GM20000 (cell line): ENCODE measurements around the gene SLC9A1.

Source experiments
- DNase-seq: peaks from one replicate; pipeline ENCODE4 v3.0.0; 2012; ENCODE audit warnings: low spot score
- TF ChIP-seq, protein P1 (sequence below): IDR thresholded peaks from 2 replicates; pipeline ENCODE4 v1.5.1; 2012; ENCODE audit warnings: mild to moderate bottlenecking, control low read depth; ENCODE audit errors: extremely low read depth, missing control alignments

Gene SLC9A1

DNA sequence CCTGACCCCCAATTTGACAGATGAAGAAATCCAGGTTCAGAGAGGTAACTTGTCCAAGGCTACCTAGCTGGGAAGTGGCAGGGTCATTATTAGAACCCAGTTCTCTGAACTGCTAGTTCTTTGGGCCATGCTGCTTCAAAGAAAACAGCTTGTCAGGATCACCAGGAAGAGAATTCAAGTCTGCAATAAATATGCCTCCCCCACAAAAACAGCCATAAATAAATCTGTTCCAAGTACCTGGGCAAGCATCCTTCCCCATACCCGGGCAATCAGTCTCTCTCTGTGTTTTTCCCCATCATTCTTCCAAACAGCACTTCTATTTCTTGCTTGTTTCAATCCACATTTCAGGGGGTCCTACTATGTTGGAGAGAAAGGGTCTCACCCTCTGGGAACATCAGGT is 34.1 kb downstream of the SLC9A1 start:
- no peak for DNase-seq
- TF ChIP-seq, protein P1, sequence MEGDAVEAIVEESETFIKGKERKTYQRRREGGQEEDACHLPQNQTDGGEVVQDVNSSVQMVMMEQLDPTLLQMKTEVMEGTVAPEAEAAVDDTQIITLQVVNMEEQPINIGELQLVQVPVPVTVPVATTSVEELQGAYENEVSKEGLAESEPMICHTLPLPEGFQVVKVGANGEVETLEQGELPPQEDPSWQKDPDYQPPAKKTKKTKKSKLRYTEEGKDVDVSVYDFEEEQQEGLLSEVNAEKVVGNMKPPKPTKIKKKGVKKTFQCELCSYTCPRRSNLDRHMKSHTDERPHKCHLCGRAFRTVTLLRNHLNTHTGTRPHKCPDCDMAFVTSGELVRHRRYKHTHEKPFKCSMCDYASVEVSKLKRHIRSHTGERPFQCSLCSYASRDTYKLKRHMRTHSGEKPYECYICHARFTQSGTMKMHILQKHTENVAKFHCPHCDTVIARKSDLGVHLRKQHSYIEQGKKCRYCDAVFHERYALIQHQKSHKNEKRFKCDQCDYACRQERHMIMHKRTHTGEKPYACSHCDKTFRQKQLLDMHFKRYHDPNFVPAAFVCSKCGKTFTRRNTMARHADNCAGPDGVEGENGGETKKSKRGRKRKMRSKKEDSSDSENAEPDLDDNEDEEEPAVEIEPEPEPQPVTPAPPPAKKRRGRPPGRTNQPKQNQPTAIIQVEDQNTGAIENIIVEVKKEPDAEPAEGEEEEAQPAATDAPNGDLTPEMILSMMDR, result no peak

DNA sequence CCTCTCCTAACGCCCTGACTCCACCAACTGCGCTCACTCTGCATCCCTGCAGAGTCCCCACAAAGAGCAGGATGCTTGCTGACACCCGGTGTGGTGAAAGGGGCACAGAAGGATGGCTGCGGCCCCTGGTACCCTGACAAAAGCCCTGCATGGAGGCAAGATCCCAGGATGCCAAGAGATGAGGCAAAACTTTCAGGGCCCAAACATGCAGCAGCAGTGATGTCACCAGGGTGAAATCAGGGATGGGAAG is 36.6 kb downstream of the SLC9A1 start:
- DNase-seq, result no peak
- TF ChIP-seq, protein P1, result no peak

DNA sequence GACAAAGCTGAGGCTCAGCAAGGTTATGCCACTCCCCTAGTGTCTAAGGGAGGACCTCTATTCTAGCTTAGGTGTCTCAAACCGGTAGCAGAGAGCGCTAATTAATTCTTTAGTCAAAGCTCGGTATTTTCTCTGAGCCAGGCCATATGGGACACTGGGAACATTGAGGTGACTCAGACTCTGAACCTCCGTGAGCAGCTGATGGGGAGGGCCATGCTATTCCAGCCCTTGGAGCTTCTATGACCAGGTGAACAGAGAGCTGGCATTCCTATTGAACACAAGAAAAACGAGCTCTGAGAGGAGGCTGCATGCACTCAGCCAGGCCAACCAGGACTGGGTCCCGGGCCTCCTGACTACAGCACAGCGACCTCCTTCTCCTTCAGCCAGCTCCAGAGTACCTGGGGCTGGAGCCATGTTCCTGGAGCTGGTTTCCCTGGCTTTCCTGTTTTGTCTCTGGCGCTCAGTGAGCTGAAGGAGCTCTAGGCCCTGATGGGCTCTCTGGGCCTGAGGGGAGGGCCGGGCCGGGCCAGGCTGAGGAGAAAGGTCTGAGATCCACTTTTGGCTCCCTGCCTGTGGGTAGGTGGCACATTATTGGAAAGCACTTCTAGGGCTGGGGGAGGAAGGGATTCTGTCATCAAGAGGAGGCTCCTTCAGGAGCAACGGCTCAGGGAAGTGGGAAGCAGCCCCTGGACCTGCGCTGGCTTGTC is 37.0 kb downstream of the SLC9A1 start:
- TF ChIP-seq, protein P1, result no peak
- DNase-seq, result no peak

DNA sequence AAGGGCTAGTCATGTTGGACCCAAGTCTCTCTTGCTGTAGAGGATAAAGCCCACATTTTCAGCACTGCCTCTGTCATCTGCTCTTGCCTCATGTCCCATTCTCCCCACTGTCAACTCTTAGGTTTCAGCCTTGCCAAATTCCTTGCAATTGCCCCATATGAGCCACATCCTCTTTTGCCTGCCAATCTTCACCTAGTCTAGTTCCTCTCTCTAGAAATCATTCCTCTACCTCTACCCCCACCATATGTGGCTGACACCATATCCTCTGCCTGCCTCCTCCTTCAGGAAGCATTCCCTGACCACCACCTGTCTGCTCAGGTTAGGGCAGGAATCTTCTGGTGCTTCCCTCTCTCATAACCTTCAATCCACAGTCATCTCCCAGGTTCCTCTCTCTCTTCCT is 38.2 kb downstream of the SLC9A1 start:
- DNase-seq, result no peak
- TF ChIP-seq, protein P1, result no peak

DNA sequence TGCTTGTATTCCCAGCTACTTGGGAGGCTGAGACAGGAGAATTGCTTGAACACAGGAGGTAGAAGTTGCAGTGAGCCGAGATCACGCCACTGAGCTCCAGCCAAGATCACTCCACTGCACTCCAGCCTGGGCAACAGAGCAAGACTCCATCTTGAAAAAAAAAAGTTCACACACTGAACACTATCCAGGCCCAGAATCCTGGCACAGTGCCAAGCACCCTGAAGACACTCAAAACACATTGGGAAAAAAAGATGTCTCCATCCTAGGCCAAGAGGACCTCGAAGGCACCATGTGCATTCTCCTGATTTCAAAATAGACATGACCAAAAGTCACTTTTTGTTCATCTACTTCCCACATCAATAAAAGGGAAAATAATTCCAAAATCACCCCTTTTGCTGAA is 38.7 kb downstream of the SLC9A1 start:
- DNase-seq, result no peak
- TF ChIP-seq, protein P1, result no peak

DNA sequence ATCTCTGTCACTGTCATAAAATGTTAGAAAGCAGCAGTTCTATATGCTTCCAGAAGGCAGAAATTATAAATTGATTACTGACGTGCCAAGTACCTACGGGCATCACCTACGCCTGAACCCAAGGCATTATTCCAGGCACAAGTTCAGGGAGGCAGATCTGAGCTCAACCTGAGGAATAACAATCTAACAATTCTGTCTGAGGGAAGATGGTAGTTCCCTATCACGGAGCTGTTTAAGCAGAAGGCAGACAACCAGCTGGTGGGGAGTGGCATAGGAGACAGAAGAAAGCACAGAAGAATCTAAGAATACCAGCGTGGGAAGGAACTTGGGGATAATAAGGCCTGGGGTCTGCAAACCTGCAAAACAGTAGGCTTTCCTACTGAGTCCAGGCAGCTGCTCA is 40.4 kb downstream of the SLC9A1 start:
- TF ChIP-seq, protein P1, result no peak
- no peak for DNase-seq

DNA sequence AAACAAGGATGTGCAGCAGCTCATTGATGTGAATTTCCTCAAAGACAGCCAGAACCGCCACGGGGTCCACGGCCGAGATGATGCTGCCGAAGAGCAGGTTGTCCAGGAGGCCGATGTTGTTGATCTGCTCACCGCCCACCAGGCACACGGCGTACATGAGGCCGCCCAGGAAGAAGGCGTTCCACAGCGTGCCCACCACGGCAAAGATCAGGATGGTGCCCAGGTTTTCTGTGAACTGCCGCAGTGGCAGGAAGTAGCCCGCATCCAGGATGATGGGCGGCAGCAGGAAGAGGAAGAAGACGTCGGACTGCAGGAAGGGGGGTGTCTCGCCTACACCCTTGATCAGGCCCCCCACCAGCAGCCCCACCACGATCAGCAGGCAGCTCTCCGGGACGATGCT is 41.1 kb downstream of the SLC9A1 start:
- DNase-seq, result no peak
- TF ChIP-seq, protein P1, result no peak
